ENCODE results near the gene TMOD1.

The TMOD1 gene

GRCh38 chr9:97500263-97500662 lies 1.2 kb upstream of the TMOD1 start:
- no peak for DNase-seq

- no peak for DNase-seq
These were observed 695 bp upstream of the TMOD1 start for GRCh38 chr9:97500765-97501176.

DNA sequence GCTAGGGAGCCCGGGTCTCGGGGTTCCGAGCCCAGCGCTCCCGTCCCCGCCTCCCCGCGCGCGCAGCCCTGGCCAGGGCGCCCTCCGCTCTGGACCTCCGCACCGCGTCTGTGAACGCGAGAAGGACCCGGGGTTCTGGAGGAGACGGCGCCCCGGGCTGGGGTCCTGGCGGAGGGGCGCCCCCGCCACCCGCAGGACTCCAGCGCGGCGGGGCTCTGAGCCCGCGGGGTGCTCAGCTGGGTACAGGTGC lies 431 bp downstream of the TMOD1 start:
- DNase-seq: no peak

DNA sequence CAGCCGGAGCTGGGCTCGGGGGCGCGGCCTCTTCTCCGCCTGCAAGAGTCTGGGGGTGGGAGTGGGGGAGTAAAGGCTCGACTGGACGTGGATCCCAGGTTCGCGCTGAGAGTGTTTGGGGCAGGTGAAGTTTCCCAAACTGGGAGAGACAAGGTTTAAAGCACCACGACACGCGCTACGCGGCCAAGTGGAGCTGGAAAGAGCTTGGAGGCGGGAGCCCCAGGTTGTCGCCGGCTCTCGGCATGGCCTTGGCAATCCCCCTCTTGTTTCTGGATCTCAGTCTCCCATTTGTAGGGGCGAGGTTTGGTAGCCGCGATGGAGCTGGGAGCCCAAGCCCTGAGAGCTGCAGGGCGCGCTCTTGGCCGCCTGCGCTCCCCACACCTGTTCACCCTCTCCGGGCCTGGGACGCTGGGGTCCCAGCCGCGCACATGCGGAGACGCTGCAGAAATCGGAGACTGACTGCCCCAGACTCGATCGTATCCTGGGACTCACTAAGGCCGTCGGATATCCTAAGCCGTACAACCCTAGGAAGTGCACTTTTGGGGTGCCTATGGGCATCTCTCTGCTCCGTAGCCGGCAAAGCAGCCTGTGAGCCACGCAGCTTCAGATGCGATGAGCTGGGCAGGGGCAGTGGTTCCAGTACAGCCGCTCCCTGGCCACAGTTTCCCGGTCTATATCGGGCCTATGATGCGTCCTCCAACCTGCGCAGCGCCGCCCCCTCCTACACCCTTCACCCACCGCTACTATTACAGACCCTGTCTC lies 937 bp downstream of the TMOD1 start:
- peak in 1 of 5 donors; percentile 3 for DNase-seq

DNA sequence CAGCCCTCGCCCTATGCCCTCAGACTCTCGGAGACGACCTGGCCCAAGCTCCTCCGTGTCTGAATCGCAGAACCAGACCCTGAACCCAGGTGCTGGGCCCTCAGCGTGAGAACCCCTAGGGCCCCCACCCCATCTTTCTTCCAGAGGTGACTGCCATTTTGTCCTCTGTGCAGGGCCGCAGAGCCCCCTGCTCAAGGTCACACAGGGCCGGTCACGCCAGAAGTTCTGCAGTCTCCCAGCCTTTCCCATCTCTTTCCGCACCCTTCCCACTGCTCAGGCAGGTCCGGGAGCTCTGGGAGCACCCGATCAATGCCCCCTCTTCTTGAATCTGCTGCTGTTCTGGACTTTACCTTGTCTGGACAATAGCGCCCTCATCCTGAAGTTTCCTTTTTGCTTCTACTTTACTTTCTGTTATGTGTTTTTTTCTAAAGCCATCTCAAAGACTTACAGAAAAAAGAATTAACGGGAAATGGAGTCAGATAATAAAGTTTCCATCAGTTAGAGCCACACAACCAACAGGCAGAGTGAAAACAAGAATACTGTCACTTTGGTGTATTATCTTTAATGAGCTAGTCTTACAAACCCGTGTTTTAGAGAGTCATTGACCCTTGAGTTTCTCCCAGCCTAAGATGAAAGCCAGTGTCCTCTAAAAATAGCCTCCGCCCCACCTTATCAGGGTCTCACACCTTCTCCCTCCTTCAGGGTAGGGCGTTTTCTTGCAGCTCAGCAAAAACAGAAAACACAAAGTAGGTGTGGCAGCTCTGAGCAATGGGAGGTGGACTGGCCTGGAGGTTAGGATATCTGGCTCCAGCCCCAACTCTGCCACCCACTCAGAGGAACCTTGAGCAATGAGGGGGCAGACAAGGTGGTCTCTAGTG lies 1.8 kb downstream of the TMOD1 start:
- DNase-seq: no peak

DNA sequence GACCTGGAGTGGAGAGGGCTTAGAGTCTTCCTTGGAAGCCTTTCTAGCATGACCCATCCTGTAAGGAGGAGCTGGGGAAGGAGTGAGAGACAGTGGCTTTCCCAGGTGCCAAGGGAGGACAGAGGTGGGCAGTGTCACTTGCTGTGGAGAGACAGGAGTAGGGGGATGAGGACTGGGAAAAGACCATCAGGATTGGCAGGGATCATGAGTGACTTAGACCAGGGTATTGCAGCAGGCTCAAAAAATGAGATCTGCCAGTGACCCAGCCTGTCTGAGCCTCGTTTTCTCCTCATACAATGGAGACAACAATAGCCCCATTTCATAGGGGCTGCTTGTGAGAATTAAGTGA lies 2.4 kb downstream of the TMOD1 start:
- no peak for DNase-seq

DNA sequence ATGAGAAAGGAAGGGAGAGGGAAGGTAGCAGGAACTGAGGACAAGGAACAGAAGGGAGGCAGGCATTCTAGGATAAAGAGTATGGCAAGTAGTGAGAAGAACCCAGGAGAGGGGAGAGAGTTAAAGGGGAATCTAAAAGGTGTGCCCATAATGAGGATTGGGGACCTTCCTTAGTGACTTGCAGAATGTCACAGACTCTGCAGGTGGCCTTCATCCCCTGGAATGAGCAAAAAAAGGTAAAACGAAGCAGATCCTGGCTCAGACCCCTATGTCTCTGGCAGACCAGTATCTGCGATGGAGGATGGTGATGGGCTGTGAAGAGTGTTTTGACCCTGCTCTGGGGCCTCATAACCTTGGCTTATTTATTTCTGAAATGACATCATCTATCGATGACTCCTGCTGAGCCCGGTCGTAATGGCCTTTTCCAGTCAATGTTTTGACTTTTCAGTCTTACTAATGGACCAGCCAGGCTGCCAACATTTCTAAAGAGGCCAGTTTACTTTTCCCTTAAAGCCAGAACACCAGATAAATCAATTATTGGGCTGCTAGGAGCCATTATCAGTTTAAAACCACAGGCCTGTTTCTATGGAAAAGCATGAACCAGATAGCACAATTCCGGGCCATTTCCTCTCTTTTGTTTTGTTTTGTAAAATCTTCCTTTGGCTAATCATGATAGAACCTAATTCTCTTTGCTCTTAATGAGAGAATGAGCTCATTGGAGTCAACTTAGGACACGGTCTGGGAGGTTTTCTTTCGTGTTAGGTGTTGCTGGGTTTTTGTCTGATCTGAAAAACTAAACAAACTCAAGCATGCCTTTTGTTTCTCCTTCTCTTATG lies 3.1 kb downstream of the TMOD1 start:
- no peak for DNase-seq

DNA sequence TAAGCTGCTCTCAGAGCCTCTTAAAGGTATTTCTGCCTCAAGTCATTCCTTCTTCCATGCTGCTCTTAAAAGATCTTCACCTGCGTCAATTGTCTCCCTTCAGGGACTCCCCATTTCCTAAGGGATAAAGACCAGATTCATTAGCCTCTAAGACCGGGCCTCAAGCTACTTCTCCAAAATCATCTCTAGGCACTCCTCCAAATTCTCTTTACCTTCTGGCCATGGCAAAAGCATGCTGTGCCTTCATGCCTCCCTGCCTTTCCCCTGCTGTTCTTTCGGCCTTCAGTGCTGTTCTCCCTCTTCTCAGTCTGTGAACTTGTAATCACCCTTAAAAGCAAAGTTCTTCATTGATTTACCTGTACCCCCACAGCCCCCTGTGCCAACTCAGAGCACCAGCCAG lies 4.4 kb downstream of the TMOD1 start:
- no peak for DNase-seq

DNA sequence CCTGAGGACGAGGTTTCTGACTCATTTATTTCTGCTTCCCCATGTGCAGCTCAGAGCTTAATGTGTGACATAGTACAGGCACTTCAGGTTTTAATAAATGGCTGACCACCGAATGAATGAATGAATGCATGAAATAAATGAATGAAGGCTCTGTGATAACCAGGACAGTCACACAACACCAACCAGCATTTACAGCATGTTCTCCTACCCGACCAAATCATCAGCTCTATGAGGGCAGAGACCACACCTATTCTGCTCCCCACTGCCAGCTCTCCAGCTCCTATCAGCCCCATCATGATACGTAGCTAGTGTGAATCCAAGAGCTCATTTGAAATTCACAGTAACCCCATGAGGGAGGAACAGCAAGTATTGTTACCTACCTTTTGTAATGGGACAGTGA lies 4.8 kb downstream of the TMOD1 start:
- no peak for DNase-seq

DNA sequence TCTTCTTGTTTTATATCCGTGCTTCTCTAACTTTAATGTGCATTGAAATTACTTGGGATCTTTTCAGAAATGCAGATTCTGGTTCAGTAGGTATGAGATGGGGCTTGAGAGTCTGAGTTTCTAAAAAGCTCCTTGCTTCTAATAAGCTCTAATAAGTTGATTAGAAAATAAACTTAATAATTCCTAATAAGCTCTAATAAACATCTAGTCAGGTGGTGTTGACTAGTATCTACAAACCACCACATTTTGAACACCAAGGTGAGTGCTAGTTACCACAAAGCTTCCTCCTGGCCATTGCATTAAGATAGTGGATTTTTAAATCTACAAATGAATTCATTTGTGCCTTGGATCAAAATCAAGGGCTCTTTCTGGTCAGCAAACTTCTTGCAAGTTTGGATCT lies 5.3 kb downstream of the TMOD1 start:
- no peak for DNase-seq

DNA sequence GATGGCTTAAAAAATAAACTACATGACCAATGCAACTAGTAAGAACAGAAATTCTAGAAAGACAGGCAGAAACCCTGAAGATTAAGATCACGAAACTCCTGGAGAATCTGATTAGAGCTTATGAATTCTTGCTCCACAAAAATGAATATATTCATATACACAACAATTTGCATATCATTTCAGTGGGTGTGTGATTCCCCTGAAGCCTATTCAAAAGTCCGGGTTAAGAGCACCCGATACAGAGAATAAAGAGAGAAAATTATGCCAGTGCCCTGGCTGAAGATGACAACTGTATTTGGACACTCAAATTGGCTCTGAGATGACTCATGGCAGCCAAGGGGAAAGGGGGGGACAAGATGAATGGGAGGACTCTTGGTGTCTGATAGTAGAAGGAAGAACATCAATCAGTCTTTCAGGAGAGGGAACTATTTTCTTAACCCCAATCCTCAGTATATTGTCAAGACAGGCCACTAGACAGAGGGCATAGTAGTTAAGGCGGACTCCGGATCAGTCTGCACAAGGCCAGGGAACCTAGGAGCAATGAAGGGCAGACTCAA lies 6.0 kb downstream of the TMOD1 start:
- DNase-seq: no peak

DNA sequence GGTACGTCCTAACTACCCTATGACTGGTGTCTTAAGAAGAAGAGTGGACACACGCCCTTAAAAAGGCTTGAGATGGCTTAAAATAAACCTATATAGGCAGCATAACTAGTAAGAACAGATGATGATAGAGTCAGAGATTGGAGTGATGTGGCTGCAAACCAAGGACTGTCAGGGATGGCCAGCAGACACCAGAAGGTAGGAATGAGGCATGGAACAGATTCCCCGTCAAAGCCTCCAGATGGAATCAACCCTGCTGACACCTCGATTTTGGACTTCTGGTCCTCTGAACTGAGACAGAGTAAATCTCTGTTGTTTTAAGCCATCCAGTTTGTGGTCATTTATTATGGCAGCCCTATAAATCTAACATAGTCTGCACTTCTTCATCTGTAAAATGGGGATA lies 7.4 kb downstream of the TMOD1 start:
- no peak for DNase-seq

DNA sequence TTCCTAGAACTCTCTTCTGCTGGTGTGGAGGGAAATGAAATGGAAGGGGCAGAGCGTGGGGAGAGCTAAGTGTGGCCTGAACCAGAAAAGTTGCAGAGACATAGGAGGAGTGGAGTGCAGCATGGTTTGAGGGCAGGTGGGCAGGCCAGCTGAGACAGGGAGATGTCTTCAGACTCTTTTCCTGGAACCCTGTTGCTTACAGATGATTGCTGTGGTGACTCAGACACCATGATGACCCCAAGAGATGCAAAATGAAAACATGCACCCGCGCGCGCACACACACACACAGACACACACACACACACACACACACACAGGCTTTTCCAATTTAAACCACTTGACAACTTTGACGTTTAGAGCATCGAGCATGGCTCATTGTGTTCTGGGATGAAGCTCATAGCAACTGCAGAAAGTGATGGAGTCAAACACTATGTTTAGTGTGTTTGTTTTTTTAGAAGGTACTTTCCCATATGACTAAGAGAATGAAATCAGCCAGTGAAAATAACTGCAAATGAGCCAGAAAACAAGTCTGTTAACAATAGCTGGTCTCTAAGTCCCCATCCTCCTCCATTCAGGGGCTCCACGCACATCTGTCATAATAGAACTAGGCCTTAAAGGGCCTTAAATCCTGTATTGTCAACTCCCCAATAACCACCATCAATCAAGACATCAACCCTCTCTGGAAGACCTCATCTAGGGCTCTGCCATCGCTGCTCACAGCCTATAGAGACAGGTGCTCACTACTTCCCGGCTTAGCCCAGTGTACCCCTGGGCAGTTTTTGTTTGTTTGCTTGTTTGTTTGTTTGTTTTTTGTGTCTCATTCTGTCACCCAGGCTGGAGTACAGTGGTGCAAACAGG lies 9.6 kb downstream of the TMOD1 start:
- DNase-seq: peak in 1 of 5 donors; percentile 54

- DNase-seq: no peak
These were observed 10.4 kb downstream of the TMOD1 start for GRCh38 chr9:97511655-97512427.

DNA sequence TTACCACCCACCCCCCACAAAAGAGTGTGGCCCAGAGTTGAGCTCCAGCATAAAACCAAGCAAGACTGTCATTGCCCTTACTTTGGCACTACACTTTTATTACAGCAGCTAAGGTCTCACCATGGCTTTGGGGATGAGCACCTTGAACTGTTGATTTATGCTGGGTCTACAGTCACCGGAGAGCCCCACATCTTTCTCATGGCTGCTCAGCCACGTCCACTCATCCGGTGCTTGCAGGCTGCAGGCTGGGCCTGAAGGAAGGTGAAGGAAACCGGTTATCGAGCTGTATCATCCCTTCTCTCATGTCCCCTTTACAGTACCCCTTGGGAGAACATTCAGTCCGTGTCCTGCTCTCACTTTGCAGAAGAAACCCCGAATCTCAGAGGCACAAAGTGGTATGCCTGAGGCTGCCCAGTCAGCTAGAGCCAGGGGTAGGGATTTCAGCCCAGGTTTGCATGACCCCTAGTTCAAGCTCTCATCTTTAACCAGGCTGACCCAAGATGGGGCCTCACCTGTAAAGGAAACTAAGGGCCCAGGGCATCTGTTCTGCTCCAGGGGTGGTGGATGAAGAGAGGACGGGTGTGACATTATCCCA lies 11.6 kb downstream of the TMOD1 start:
- no peak for DNase-seq

- DNase-seq: no peak
These were observed 13.1 kb downstream of the TMOD1 start for GRCh38 chr9:97514531-97514930.

- DNase-seq: no peak
These were observed 14.2 kb downstream of the TMOD1 start for GRCh38 chr9:97515662-97516061.

DNA sequence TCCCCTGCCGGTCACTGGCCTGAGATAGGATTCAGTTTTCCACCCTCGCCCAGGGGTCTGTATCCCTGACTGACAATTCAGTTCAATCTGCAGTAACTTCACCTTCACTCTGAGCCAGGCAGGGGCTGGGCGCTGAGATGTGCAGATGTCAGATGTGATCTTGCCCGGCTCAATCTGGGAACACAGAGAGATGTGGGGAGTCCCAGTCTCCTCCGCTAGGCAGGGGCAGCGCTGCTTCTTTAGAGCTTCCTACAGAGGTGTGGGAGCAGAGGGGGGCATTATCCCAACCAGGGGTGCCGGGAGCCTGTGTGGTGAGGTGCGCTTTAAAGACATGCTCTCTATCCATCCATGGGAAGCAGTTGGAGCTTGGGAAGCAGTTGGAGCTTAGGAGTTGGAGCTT lies 14.6 kb downstream of the TMOD1 start:
- DNase-seq: no peak

DNA sequence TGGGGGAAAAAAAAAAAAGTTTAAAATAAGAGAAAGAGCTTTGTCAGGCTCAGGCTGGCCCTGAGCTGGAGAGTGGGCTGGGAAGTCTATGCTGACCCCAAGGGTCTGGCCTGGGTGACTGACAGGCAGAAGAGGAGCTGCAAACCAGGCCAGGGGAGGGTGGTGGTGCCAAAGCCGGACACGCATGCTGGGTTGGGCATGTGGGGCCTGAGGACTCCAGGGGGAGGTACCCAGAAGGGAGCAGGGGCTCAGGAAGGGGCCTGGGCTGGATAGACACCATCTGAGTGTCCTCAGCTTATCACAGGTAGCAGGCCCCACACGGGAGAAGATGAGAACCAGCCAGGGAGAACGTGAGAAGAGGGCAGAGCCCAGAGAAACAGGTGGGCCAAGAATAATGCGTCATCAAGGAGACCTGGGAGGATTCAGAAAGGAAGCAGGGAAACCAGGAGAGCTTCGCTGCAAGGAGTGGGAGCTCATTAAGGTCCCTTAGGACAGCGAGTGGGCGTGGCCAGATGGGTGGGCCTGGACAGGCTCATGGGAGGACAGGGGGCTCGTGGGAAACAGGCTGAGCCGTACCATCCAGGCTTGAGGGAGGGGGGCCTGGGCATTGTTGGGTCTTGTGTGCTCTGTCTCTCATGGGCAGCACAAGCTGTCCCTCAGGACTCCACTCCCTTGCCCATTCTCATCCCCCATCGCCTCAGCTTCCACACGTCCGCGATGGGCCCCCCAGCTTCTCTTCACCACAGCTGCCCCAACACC lies 16.0 kb downstream of the TMOD1 start:
- no peak for DNase-seq

- no peak for DNase-seq
These were observed 16.9 kb downstream of the TMOD1 start for GRCh38 chr9:97518166-97518908.

Measured in T-helper 1 cell (primary cell).